Ovary (tissue), 9 donors: ENCODE measurements around the gene SENP8. TPM values are rescaled to one million over a fixed set of nuclear protein-coding genes. Genes with fewer than 3 reads are reported as not detected.

ENCODE experiments used
- DNase-seq, 5 donors: peaks; one replicate each; pipeline ENCODE4 v3.0.0-alpha.2; 2019 to 2020
- H3K27ac ChIP-seq, 2 donors: fragments of 200-600 bp; one replicate each; pipeline versions ENCODE4 v1.5.1 to v1.8.0; 2019 to 2022
- H3K27me3 ChIP-seq: fragments of 200-600 bp; one replicate; pipeline ENCODE4 v1.8.0; 2022
- H3K36me3 ChIP-seq: fragments of 200-600 bp; sonication (generic); one replicate; pipeline ENCODE4 v1.5.1; 2019
- H3K4me1 ChIP-seq: one replicate; pipeline ENCODE4 v1.8.1; 2013; ENCODE audit warnings: mild to moderate bottlenecking, moderate library complexity; ENCODE audit not compliant: insufficient read depth
- H3K4me3 ChIP-seq: fragments of 200-600 bp; sonication (generic); one replicate; pipeline ENCODE4 v1.5.1; 2017
- H3K9me3 ChIP-seq, 2 donors: fragments of 200-600 bp in 1 of 2; sonication (generic) in 1 of 2; one replicate each; pipeline versions ENCODE4 v1.5.1 to v1.8.1; 2013 to 2019; ENCODE audit warnings: mild to moderate bottlenecking in 1 of 2, moderate library complexity in 1 of 2
- CTCF ChIP-seq, 3 donors: fragments of 450-650 bp in 2 of 3; fragments of 200-600 bp in 1 of 3; IDR thresholded peaks; one replicate each; pipeline versions ENCODE4 v1.5.1 to v1.8.0; 2016 to 2022; ENCODE audit warnings: antibody characterized with exemption in 3 of 3, mild to moderate bottlenecking in 1 of 3
- EP300 ChIP-seq: sonication (generic); formaldehyde crosslinking; IDR thresholded peaks from one replicate; pipeline ENCODE4 v1.6.1; 2017; ENCODE audit warnings: antibody characterized with exemption
- POLR2A ChIP-seq: fragments of 450-650 bp; IDR thresholded peaks from one replicate; pipeline ENCODE4 v1.6.1; 2017; ENCODE audit warnings: antibody characterized with exemption, mild to moderate bottlenecking, moderate library complexity
- WGBS, 3 donors: extraction: QIAGEN DNeasy Blood & Tissue Kit in 1 of 3; methylation state at CpG; one replicate each; pipeline versions ENCODE4 v1.1.5 to v1.1.7; 2013 to 2017; 5-methylcytosine and 5-hydroxymethylcytosine counted together
- intact Hi-C, 4 donors: fragments of 100-400 bp; cut with DNase I; formaldehyde crosslinking; loops; one replicate each; pipeline versions ENCODE4 v1.11.0 to v1.15.1; 2022 to 2023
- polyA plus RNA-seq, 2 donors: library from polyadenylated mRNA; stranded (reverse); fragments of 200-250 nt in 1 of 2; fragments of 350-450 nt in 1 of 2; fragmentation: Illumina TruSeq in 1 of 2; extraction: RNeasy Lipid Tissue Mini Kit (QIAGEN cat#74804) in 1 of 2; gene quantifications; one replicate each; pipeline ENCODE4 v1.2.3, GENCODE V29; 2013 to 2014
- total RNA-seq, 7 donors: library from RNA; depleted of rRNA in 2 of 7; stranded (reverse); fragments of >200 nt in 2 of 7; fragmentation: NEBNext Ultra II Directional in 3 of 7; extraction: Animal tissue kit (Norgen Biotek cat#: 25700) in 3 of 7; gene quantifications; one replicate each; pipeline versions ENCODE4 v1.1.0 to v1.2.4, GENCODE V29; 2016 to 2023
- donor health status: DM: no; HTN: no; CAD: no; lungs with moderate emphysema.
- donor health status: DM: no; HTN: no; CAD: no.
- donor health status: Bipolar disorder and iron deficiency.
- donor health status: DM: yes; HTN: yes; CAD: no.
- donor health status: DM: no; HTN: no; CAD: no.
- donor health status: DM: yes; HTN: yes; CAD: no.

The SENP8 gene
- total and polyA plus RNA-seq, 9 donors: 0.72 to 5.4 (median 3.2) TPM

- H3K27me3 ChIP-seq: no peaks in the 10 kb centered on the region
- no peaks in the 10 kb centered on the region for H3K36me3 ChIP-seq
- DNase-seq: no peak
- no peak overlapping the region for H3K4me3 ChIP-seq
- no peak for TF ChIP-seq EP300
- no peak for TF ChIP-seq POLR2A
- TF ChIP-seq CTCF (IDR thresholded peaks at IDR 0.05): no peak
- intact Hi-C loops: no loop called here
- no peaks in the 10 kb centered on the region for H3K4me1 ChIP-seq
- no peak overlapping the region for H3K27ac ChIP-seq
- no peaks in the 10 kb centered on the region for H3K9me3 ChIP-seq
Measured at GRCh38 chr15:72128359-72128758, 10.2 kb downstream of the SENP8 start.

GRCh38 chr15:72130272-72130671, 12.1 kb downstream of the SENP8 start:
- Histone ChIP-seq H3K9me3 (no peaks in the 10 kb centered on the region), H3K4me1 (no peaks in the 10 kb centered on the region), H3K4me3 (no peak overlapping the region), H3K36me3 (no peaks in the 10 kb centered on the region), H3K27me3 (no peaks in the 10 kb centered on the region), H3K27ac (no peak overlapping the region)
- intact Hi-C loops: no loop called here
- 94 to 98% (median 96%) methylated on average over 4 of the region's 4 CpGs for WGBS, 3 donors
- TF ChIP-seq CTCF (IDR thresholded peaks at IDR 0.05) (no peak), POLR2A (no peak), EP300 (no peak)
- DNase-seq: no peak

GRCh38 chr15:72131922-72132321, 13.7 kb downstream of the SENP8 start:
- H3K9me3 ChIP-seq: no peaks in the 10 kb centered on the region
- H3K4me3 ChIP-seq: no peak overlapping the region
- intact Hi-C loops: no loop called here
- no peaks in the 10 kb centered on the region for H3K4me1 ChIP-seq
- 85 to 90% (median 87%) methylated on average over 3 of the region's 3 CpGs for WGBS, 3 donors
- no peaks in the 10 kb centered on the region for H3K27me3 ChIP-seq
- H3K36me3 ChIP-seq: no peaks in the 10 kb centered on the region
- TF ChIP-seq CTCF (IDR thresholded peaks at IDR 0.05) (no peak), EP300 (no peak), POLR2A (no peak)
- no peak for DNase-seq
- H3K27ac ChIP-seq: no peak overlapping the region

GRCh38 chr15:72133211-72133610, 15.0 kb downstream of the SENP8 start:
- intact Hi-C loops: no loop called here
- Histone ChIP-seq H3K4me1 (no peaks in the 10 kb centered on the region), H3K36me3 (no peaks in the 10 kb centered on the region), H3K9me3 (no peaks in the 10 kb centered on the region), H3K4me3 (no peak overlapping the region), H3K27ac (no peak overlapping the region), H3K27me3 (no peaks in the 10 kb centered on the region)
- no peak for DNase-seq
- WGBS, 3 donors: 94 to 96% (median 95%) methylated on average over 1 of the region's 1 CpG
- TF ChIP-seq EP300: no peak
- TF ChIP-seq CTCF (IDR thresholded peaks at IDR 0.05): no peak
- TF ChIP-seq POLR2A: no peak

GRCh38 chr15:72135719-72136118, 17.5 kb downstream of the SENP8 start:
- intact Hi-C loops: no loop called here
- TF ChIP-seq POLR2A: no peak
- no peak for TF ChIP-seq EP300
- no peak for TF ChIP-seq CTCF (IDR thresholded peaks at IDR 0.05)

More at GRCh38 chr15:72135719-72136118, 17.5 kb downstream of the SENP8 start:
- Histone ChIP-seq H3K27me3 (no peaks in the 10 kb centered on the region), H3K4me3 (no peak overlapping the region), H3K4me1 (no peaks in the 10 kb centered on the region), H3K36me3 (no peaks in the 10 kb centered on the region), H3K9me3 (no peaks in the 10 kb centered on the region), H3K27ac (no peak overlapping the region)
- no peak for DNase-seq
- 74 to 75% (median 75%) methylated on average over 2 of the region's 2 CpGs for WGBS, 3 donors
